ENCODE measurements around the gene RAPGEF6.

The RAPGEF6 gene

DNA sequence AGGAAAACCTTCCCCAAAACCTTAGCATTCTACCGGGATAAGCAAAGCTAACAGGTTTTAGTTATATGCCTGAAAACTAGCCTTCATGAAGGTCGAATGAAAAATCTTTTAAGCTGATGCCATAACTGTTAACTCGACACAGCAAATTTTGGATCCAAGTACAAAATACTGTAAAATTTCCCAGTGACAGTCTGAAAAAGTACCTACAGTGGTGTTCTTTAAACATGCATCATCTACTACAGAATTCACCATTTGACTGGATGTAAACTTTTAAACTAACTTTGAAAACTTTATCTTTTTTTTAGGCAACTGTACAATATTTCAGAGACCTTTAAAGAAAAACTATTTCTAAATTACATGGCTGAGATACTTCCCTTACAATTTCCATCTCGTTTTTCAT lies 791 bp downstream of the RAPGEF6 start:
- ATAC-seq, result no peak
- TF ChIP-seq, protein P1, sequence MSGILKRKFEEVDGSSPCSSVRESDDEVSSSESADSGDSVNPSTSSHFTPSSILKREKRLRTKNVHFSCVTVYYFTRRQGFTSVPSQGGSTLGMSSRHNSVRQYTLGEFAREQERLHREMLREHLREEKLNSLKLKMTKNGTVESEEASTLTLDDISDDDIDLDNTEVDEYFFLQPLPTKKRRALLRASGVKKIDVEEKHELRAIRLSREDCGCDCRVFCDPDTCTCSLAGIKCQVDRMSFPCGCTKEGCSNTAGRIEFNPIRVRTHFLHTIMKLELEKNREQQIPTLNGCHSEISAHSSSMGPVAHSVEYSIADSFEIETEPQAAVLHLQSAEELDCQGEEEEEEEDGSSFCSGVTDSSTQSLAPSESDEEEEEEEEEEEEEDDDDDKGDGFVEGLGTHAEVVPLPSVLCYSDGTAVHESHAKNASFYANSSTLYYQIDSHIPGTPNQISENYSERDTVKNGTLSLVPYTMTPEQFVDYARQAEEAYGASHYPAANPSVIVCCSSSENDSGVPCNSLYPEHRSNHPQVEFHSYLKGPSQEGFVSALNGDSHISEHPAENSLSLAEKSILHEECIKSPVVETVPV (CRISPR knock-in tag; IDR thresholded peaks at IDR 0.05), result no peak
- TF ChIP-seq POU6F1 (CRISPR knock-in tag; IDR thresholded peaks at IDR 0.05; ENCODE audit: borderline replicate concordance, low read depth) (no peak), ZNF565 (CRISPR knock-in tag; conservative IDR thresholded peaks at IDR 0.05; ENCODE audit: low read depth) (no peak), GLIS3 (CRISPR knock-in tag; IDR thresholded peaks at IDR 0.05) (no peak), ISL1 (CRISPR knock-in tag; IDR thresholded peaks at IDR 0.05) (no peak), RARB (CRISPR knock-in tag; IDR thresholded peaks at IDR 0.05) (no peak), ESRRG (CRISPR knock-in tag; IDR thresholded peaks at IDR 0.05) (no peak), ZNF8 (CRISPR knock-in tag; IDR thresholded peaks at IDR 0.05) (no peak), CSDC2 (CRISPR knock-in tag; IDR thresholded peaks at IDR 0.05) (no peak), ZC3H10 (CRISPR knock-in tag; IDR thresholded peaks at IDR 0.05) (no peak), OSR1 (CRISPR knock-in tag; IDR thresholded peaks at IDR 0.05) (no peak), ARNTL (CRISPR knock-in tag; IDR thresholded peaks at IDR 0.05; ENCODE audit: borderline replicate concordance, low read depth) (no peak), TOX (CRISPR knock-in tag; IDR thresholded peaks at IDR 0.05; ENCODE audit: borderline replicate concordance) (no peak), PPARA (CRISPR knock-in tag; IDR thresholded peaks at IDR 0.05; ENCODE audit: borderline replicate concordance) (no peak), TSHZ2 (CRISPR knock-in tag; IDR thresholded peaks at IDR 0.05) (no peak), ZNF70 (CRISPR knock-in tag; IDR thresholded peaks at IDR 0.05) (no peak), ZFP3 (CRISPR knock-in tag; IDR thresholded peaks at IDR 0.05) (no peak), TCF4 (CRISPR knock-in tag; IDR thresholded peaks at IDR 0.05; ENCODE audit: borderline replicate concordance) (no peak), ZFP30 (CRISPR knock-in tag; IDR thresholded peaks at IDR 0.05) (no peak)
- TF ChIP-seq, protein P2, sequence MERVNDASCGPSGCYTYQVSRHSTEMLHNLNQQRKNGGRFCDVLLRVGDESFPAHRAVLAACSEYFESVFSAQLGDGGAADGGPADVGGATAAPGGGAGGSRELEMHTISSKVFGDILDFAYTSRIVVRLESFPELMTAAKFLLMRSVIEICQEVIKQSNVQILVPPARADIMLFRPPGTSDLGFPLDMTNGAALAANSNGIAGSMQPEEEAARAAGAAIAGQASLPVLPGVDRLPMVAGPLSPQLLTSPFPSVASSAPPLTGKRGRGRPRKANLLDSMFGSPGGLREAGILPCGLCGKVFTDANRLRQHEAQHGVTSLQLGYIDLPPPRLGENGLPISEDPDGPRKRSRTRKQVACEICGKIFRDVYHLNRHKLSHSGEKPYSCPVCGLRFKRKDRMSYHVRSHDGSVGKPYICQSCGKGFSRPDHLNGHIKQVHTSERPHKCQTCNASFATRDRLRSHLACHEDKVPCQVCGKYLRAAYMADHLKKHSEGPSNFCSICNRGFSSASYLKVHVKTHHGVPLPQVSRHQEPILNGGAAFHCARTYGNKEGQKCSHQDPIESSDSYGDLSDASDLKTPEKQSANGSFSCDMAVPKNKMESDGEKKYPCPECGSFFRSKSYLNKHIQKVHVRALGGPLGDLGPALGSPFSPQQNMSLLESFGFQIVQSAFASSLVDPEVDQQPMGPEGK (CRISPR knock-in tag; IDR thresholded peaks at IDR 0.05; ENCODE audit: borderline replicate concordance), result no peak

DNA sequence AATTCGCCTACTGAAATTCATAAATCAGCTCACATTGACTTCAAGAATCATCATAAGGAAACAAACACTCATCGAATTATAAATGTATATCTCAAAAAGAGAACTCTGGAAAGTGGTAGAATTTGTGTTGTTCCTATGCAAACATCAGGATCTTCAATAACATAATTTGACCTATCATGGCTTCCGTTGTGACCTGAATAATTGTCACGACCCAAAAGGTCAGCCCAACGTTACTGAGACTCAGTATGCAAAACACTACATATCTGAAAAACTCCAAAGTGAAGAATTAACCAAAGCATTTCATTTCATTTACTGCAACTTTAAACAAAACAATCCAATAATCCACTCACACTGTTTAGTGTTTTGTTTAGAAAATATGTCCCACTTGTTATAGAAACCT lies 1.2 kb downstream of the RAPGEF6 start:
- no peak for ATAC-seq
- TF ChIP-seq ZNF565 (CRISPR knock-in tag; conservative IDR thresholded peaks at IDR 0.05; ENCODE audit: low read depth) (no peak), ESRRG (CRISPR knock-in tag; IDR thresholded peaks at IDR 0.05) (no peak), ZNF8 (CRISPR knock-in tag; IDR thresholded peaks at IDR 0.05) (no peak), POU6F1 (CRISPR knock-in tag; IDR thresholded peaks at IDR 0.05; ENCODE audit: borderline replicate concordance, low read depth) (no peak), CREB5 (CRISPR knock-in tag; IDR thresholded peaks at IDR 0.05; ENCODE audit: low read depth) (no peak), ZNF70 (CRISPR knock-in tag; IDR thresholded peaks at IDR 0.05) (no peak), ZC3H10 (CRISPR knock-in tag; IDR thresholded peaks at IDR 0.05) (no peak), OSR1 (CRISPR knock-in tag; IDR thresholded peaks at IDR 0.05) (no peak), TOX (CRISPR knock-in tag; IDR thresholded peaks at IDR 0.05; ENCODE audit: borderline replicate concordance) (no peak), RARB (CRISPR knock-in tag; IDR thresholded peaks at IDR 0.05) (no peak), TSHZ2 (CRISPR knock-in tag; IDR thresholded peaks at IDR 0.05) (no peak), ISL1 (CRISPR knock-in tag; IDR thresholded peaks at IDR 0.05) (no peak), CSDC2 (CRISPR knock-in tag; IDR thresholded peaks at IDR 0.05) (no peak), SNAI2 (CRISPR knock-in tag; IDR thresholded peaks at IDR 0.05) (no peak), GLIS3 (CRISPR knock-in tag; IDR thresholded peaks at IDR 0.05) (no peak)
- TF ChIP-seq, protein P1 (CRISPR knock-in tag; IDR thresholded peaks at IDR 0.05), result no peak
